SKM-1 treated with dmso at 0.1 percent for 144 hours (cell line): ENCODE data around the gene MTA2.
"Not testable (repeated sequence)": the region's sequence is repeated elsewhere in the genome, so short reads cannot be mapped to it uniquely, and the experiment has no call there.

Experiments used
- DNase-seq: peaks from one replicate; lab custom pipeline; 2025; ENCODE audit not compliant: unreplicated experiment; lab: John Stamatoyannopoulos, UW

MTA2 gene

DNA sequence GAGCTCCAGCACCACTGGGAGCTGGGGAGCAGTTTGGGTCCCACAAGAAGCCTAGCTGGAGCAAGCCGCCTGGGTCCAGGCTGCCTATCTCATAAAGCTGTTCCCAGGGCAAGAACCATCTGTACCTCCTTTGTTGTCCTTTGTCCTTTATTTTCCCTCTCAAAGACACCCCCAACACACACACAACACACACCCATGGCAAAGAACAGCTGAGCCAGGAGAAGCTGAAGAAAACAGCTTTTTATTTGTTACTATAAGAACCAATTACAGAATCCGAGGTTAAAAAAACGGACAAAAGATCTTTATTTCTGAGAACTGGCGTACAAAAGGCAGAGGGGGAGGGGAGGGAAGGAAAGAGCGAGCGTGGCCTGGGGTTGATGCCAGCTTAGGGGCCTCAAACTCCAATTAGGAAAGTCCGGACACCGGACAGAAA, 8.7 kb downstream of the MTA2 start:
- no peak for DNase-seq

GRCh38 chr11:62592146-62592815, 9.4 kb downstream of the MTA2 start:
- peak; percentile 41 for DNase-seq

- DNase-seq = peak; percentile 98
Observed at GRCh38 chr11:62591448-62592145, 10.1 kb downstream of the MTA2 start, which contains the start of gene TUT1. TSS of gene TUT1 (minus strand) at chr11:62591523. CDS start at chr11:62591485, 38 bp downstream.

- DNase-seq = no peak
Observed at GRCh38 chr11:62588966-62589637, 12.6 kb downstream of the MTA2 start.

DNA sequence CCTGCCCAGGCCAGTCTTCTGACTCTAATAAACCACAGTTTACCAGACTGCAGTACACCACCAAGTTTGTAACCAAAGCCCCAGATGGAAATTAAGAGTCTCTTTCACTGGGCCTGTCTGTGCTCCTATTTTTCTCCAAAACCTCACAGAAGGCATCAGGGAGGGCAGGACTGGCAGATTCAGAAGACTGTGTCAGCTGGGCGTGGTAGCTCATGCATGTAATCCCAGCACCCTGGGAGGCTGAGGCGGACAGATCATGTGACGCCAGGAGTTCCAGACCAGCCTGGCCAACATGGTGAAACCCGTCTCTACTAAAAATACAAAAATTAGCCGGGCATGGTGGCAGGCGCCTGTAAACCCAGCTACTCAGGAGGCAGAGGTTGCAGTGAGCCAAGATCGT, 16.3 kb downstream of the MTA2 start:
- DNase-seq = not testable (repeated sequence)

DNA sequence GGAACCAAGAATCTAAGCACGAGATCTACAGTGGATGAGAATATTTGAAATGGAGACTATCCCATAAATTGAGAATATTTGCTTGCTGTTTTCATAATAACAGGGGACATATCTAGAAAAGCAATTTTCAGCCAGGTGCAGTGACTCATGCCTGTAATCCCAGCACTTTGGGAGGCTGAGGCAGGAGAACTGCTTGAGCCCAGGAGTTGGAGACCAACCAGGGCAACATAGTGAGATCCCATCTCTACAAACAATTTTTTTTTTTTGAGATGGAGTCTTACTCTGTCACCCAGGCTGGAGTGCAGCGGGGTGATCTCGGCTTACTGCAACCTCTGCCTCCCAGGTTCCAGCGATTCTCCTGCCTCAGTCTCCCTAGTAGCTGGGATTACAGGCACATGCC, 19.9 kb downstream of the MTA2 start:
- not testable (repeated sequence) for DNase-seq

DNA sequence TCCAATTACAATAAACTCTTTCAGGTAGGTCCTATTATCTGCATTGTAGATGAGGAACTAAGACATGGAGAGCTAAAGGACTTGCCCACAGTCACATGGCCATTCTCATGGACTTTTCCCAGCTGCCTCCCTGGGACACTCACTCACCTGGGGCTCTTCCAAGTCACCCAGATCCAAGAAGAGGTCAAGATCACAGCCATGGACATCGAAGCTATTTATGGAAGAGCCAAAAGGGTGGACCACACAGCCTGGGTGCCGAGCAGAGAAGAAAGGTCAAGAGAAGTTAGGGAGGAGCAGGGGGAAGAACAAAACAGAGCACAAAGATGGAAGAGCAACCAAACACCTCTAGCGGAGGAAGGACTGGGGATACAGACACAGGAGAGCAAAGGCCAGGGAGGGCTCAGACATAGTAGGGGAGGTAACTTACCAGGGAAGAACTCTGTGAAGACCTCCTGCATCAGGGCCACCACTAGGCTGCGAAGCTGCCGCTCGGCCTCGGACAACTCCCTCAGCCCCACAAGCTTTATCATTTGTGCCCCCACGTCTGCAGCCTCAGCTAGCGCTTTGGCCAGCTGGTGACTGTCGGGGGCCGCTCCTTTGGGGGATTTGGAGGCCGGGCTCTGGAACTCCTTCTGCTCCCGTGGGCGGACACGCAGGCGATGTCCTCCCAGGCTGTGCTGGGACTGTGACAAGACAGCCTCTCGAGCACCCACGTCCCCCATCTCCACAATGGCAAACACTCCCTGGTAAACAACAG, 20.5 kb downstream of the MTA2 start:
- no peak for DNase-seq

- DNase-seq = no peak
Observed at GRCh38 chr11:62579252-62579651, 22.4 kb downstream of the MTA2 start.

- DNase-seq = no peak
Observed at GRCh38 chr11:62578541-62578940, 23.1 kb downstream of the MTA2 start.

DNA sequence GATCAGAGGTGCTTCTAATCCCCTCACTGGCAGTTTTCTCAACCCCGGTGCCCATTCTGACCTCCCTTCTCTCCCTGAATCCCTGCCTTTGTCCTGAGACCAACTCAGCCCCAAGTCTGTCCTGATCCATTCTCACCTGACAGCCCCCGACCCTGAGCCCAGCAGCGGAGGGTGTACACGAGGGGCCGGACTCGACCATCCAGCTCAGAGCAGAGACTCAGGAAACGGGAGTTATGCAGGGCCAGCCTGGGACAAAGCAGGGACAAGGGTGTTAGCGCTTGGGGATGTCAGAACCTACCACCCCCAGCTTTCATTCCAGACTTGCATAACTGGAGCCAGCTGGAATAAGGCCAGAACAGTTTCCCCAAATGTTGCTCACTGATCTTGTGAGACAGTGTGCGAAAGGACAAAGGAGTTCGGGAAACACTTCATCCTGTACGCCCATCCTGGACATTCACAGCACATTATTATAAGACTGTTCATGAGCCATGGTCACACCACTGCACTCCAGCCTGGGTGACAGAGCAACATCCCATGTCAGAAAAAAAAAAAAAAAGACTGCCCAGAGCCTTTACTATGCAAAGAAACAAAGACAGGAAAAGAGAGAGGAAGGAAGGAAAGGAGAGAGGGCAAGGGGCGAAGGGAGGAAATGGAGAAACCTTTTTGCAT, 24.5 kb downstream of the MTA2 start:
- DNase-seq = no peak

DNA sequence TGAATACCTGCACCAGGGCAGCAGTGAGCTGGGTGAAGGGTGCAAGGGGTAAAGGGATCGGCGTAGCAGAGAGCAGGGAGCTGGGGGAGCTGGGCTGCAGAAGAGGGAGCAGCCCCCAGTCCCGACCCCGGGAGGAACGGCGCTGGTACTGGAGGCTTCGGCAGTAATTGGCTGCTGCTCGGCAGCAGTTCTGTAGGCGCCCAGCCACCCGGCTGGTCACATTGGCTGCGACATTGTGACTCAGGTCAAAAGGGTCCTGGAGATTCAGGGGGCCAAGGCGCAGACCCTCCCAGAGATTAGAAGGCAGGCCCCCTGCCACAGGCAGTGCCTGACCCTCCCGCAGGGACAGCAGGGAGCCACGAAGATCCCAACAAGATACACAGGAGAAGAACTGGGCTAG, 25.8 kb downstream of the MTA2 start:
- no peak for DNase-seq

DNA sequence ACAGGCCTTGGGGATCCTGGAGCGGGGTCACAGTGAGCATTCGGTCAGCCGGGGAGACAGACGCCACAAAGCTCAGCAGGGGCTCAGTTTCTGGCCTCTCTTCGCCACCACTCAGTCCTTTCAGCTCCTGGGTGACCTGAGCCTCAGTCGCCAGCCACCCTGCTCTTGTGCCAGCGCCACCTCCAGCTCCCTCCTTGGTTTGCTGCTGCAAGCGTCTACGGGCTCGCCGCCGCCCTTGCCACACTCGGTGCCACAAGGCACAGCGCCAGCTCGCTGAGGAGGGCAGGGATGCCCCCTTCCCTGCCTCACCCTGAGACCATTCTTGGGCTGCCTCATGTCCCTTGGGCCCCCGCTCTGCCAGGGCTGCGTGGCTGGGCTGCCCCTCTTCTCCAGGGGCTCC, 26.5 kb downstream of the MTA2 start:
- no peak for DNase-seq

DNA sequence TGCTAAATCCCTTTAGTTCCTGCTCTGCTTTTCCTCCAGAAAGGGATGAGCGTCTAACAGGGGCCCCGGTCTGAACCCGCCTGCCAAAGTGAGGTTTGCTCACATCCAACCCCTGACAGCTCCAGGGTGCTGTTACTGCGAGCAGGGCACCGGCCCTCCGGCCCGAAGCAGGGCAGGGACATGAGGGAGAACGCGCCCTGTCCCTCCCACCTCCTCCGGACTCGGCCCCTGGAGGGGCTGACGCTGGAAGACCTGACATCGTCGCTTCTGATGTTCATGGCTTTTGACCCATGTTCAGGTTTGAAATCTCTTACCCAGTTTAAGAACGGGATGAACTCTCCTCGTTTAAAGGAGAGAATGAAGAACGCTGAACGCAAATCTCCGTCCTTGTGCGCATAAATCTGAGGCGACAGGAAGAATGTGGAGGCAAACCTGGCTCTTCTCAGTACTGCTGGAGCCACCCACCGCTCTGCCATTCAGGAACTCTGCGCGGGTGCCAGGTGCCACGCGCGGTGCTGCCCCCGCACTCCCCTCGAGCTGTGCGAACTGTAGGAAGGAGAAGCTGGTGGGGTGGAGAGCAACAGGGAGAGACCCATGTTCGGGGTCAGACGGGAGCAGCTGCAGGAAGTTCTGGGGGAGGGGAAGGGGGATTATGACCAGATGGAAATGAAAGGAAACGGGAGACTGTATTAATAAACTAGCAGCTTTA, 27.1 kb downstream of the MTA2 start:
- DNase-seq = no peak

DNA sequence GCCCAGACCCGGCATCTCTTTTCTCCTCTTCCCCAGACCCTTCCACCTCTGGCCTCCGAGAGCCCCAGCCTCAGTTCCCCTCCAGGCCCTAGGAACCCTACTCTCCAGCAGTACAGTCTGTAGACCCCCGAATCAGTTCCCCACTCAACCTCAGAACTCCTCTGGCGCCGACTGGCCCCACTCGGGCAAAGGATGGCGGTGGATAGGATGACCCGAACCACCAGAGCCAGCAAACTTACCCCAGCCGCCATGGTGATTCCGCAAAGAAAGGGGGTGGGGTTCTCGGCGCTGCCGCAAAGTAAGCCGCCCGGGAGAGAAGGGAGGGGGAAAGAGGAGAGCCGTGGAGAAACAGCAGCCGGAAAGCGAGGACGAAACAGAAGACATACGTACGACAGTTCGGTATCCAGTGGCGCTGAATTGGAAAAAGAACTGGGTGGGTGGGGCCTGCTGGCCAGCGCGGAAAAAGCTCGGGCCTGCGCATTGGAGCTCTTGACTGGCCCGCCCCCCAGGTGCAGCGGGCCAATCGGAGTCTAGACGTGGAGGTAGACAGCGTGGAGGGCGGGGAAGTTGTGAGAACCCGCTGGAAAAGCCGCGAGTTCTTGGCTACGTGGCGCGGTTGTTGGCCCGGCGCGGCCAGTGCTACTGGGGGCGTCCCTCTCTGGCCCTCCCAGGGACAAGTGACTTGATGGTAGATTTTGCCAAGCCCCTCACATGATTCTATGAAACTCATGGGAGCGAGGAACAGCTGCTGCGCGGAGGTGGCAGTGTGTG, 27.9 kb downstream of the MTA2 start, which contains the start of gene EEF1G:
EEF1G (minus strand) TSS at position 300 of the 771 bp plus-strand sequence; CDS start at position 251, 49 bp downstream.
- DNase-seq = peak; percentile 100

- no peak for DNase-seq
Observed at GRCh38 chr11:62573006-62573591, 28.6 kb downstream of the MTA2 start.

DNA sequence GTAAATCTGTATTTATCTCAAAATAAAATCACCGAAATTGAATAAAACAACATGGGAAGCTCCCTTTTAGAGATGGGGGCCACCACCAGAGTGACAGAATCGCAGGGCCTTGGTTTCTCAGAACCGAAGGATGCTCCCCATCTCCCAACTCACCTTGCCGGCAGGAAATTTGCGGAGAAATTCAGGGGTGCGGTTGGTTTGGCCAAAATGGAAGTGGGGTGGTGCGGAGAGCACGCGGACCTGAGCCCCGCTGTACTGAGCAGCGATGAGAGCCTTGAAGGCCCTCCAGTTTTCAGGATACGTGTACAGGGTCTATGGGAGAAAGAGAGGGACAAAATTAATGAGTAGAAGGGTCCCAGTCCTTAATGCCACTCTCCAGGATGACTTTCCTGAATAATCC, 29.2 kb downstream of the MTA2 start:
- no peak for DNase-seq

DNA sequence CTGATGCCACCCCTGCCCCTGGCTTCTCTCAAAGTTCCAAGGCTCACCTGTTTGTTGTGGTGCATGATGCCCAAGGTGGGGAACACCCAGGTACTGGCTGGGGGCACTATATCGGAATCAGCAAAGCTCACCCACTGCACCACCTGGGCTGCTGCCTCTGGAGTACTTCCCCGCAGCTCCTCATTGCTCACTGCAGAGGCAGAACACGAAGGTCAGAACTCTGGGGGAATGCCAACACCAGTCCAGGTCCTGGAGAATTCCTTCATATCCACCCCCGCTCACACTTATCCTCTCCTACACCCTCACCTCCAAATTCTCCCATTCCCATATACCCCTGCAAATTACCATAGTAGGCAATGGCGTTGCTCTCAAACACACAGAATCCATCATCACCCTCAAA, 30.2 kb downstream of the MTA2 start:
- DNase-seq = not testable (repeated sequence)

GRCh38 chr11:62570903-62571302, 30.8 kb downstream of the MTA2 start:
- DNase-seq = not testable (repeated sequence)

- DNase-seq = no peak
Observed at GRCh38 chr11:62569611-62570010, 32.1 kb downstream of the MTA2 start.
